Measurements from ENCODE around the gene AP2S1.
A peak's percentile ranks its signal among the peaks of the same experiment; 100 is the strongest.

Gene AP2S1

GRCh38 chr19:46866407-46867136 lies 15.9 kb upstream of the AP2S1 start:
- H3K4me1 ChIP-seq (ENCODE audit: control insufficient read depth, insufficient read depth, low read length, poor library complexity, severe bottlenecking), result peaks cover 25% of the 10 kb centered on the region
- no peak overlapping the region for H3K4me3 ChIP-seq (ENCODE audit: extremely low read depth, insufficient read depth, low read length, poor library complexity, severe bottlenecking)
- H3K36me3 ChIP-seq (ENCODE audit: control insufficient read depth, insufficient read depth, low read length), result peaks cover 21% of the 10 kb centered on the region
- H3K27ac ChIP-seq (ENCODE audit: low read depth, low read length, severe bottlenecking), result no peak overlapping the region
- H3K9me3 ChIP-seq (ENCODE audit: control insufficient read depth, low read length), result no peaks in the 10 kb centered on the region
- 40 to 73% methylated on average over 1 to 2 of the region's 3 CpGs for WGBS, 2 experiments (ENCODE audit: insufficient coverage in 2 of 2)

- WGBS, 2 experiments (ENCODE audit: insufficient coverage in 2 of 2), result 22 to 33% methylated on average over 2 to 5 of the region's 6 CpGs
- Histone ChIP-seq H3K27ac (ENCODE audit: low read depth, low read length, severe bottlenecking) (peak overlapping the region; percentile 20), H3K4me1 (ENCODE audit: control insufficient read depth, insufficient read depth, low read length, poor library complexity, severe bottlenecking) (peaks cover 25% of the 10 kb centered on the region), H3K9me3 (ENCODE audit: control insufficient read depth, low read length) (no peaks in the 10 kb centered on the region), H3K36me3 (ENCODE audit: control insufficient read depth, insufficient read depth, low read length) (peaks cover 13% of the 10 kb centered on the region), H3K4me3 (ENCODE audit: extremely low read depth, insufficient read depth, low read length, poor library complexity, severe bottlenecking) (peak overlapping the region; percentile 64)
Observed at GRCh38 chr19:46863818-46864629, 13.4 kb upstream of the AP2S1 start.

GRCh38 chr19:46862974-46863632 lies 12.5 kb upstream of the AP2S1 start:
- H3K4me3 ChIP-seq (ENCODE audit: extremely low read depth, insufficient read depth, low read length, poor library complexity, severe bottlenecking), result peak overlapping the region; percentile 64
- peak overlapping the region; percentile 41 for H3K27ac ChIP-seq (ENCODE audit: low read depth, low read length, severe bottlenecking)
- H3K36me3 ChIP-seq (ENCODE audit: control insufficient read depth, insufficient read depth, low read length), result peaks cover 13% of the 10 kb centered on the region
- WGBS, 2 experiments (ENCODE audit: insufficient coverage in 2 of 2), result 3% methylated on average over 2 to 3 of the region's 4 CpGs
- H3K9me3 ChIP-seq (ENCODE audit: control insufficient read depth, low read length), result no peaks in the 10 kb centered on the region
- peaks cover 25% of the 10 kb centered on the region for H3K4me1 ChIP-seq (ENCODE audit: control insufficient read depth, insufficient read depth, low read length, poor library complexity, severe bottlenecking)

GRCh38 chr19:46862503-46862834 lies 11.8 kb upstream of the AP2S1 start:
- Histone ChIP-seq H3K4me3 (ENCODE audit: extremely low read depth, insufficient read depth, low read length, poor library complexity, severe bottlenecking) (peak overlapping the region; percentile 64), H3K27ac (ENCODE audit: low read depth, low read length, severe bottlenecking) (no peak overlapping the region)

GRCh38 chr19:46861691-46862502 lies 11.3 kb upstream of the AP2S1 start:
- WGBS, 2 experiments (ENCODE audit: insufficient coverage in 2 of 2), result 0% methylated on average over 16 to 19 of the region's 19 CpGs
- Histone ChIP-seq H3K36me3 (ENCODE audit: control insufficient read depth, insufficient read depth, low read length) (peaks cover 11% of the 10 kb centered on the region), H3K4me1 (ENCODE audit: control insufficient read depth, insufficient read depth, low read length, poor library complexity, severe bottlenecking) (peaks cover 16% of the 10 kb centered on the region), H3K27ac (ENCODE audit: low read depth, low read length, severe bottlenecking) (peak overlapping the region; percentile 49), H3K4me3 (ENCODE audit: extremely low read depth, insufficient read depth, low read length, poor library complexity, severe bottlenecking) (peak overlapping the region; percentile 64), H3K9me3 (ENCODE audit: control insufficient read depth, low read length) (no peaks in the 10 kb centered on the region)

More at GRCh38 chr19:46862503-46862834, 11.8 kb upstream of the AP2S1 start:
- WGBS, 2 experiments (ENCODE audit: insufficient coverage in 2 of 2), result 10 to 15% methylated on average over 9 of the region's 9 CpGs
- peaks cover 11% of the 10 kb centered on the region for H3K36me3 ChIP-seq (ENCODE audit: control insufficient read depth, insufficient read depth, low read length)
- peaks cover 22% of the 10 kb centered on the region for H3K4me1 ChIP-seq (ENCODE audit: control insufficient read depth, insufficient read depth, low read length, poor library complexity, severe bottlenecking)
- H3K9me3 ChIP-seq (ENCODE audit: control insufficient read depth, low read length), result no peaks in the 10 kb centered on the region

GRCh38 chr19:46860846-46861690 lies 10.4 kb upstream of the AP2S1 start, which contains the start of gene ARHGAP35:
Gene ARHGAP35, plus strand, starts transcription at chr19:46860997. Its CDS starts 57,679 bp downstream, at chr19:46918676.
- Histone ChIP-seq H3K9me3 (ENCODE audit: control insufficient read depth, low read length) (no peaks in the 10 kb centered on the region), H3K36me3 (ENCODE audit: control insufficient read depth, insufficient read depth, low read length) (peaks cover 11% of the 10 kb centered on the region), H3K4me3 (ENCODE audit: extremely low read depth, insufficient read depth, low read length, poor library complexity, severe bottlenecking) (peak within 1 kb of the TSS; percentile 64), H3K4me1 (ENCODE audit: control insufficient read depth, insufficient read depth, low read length, poor library complexity, severe bottlenecking) (peaks cover 14% of the 10 kb centered on the region), H3K27ac (ENCODE audit: low read depth, low read length, severe bottlenecking) (peak within 1 kb of the TSS; percentile 99)
- 0 to 1% methylated on average over 20 to 30 of the region's 91 CpGs for WGBS, 2 experiments (ENCODE audit: insufficient coverage in 2 of 2)

- peaks cover 14% of the 10 kb centered on the region for H3K4me1 ChIP-seq (ENCODE audit: control insufficient read depth, insufficient read depth, low read length, poor library complexity, severe bottlenecking)
- H3K36me3 ChIP-seq (ENCODE audit: control insufficient read depth, insufficient read depth, low read length), result peaks cover 5% of the 10 kb centered on the region
- peak overlapping the region; percentile 99 for H3K27ac ChIP-seq (ENCODE audit: low read depth, low read length, severe bottlenecking)
- H3K4me3 ChIP-seq (ENCODE audit: extremely low read depth, insufficient read depth, low read length, poor library complexity, severe bottlenecking), result peak overlapping the region; percentile 64
- 0% methylated on average over 62 to 67 of the region's 89 CpGs for WGBS, 2 experiments (ENCODE audit: insufficient coverage in 2 of 2)
- no peaks in the 10 kb centered on the region for H3K9me3 ChIP-seq (ENCODE audit: control insufficient read depth, low read length)
Observed at GRCh38 chr19:46860125-46860845, 9.6 kb upstream of the AP2S1 start.

DNA sequence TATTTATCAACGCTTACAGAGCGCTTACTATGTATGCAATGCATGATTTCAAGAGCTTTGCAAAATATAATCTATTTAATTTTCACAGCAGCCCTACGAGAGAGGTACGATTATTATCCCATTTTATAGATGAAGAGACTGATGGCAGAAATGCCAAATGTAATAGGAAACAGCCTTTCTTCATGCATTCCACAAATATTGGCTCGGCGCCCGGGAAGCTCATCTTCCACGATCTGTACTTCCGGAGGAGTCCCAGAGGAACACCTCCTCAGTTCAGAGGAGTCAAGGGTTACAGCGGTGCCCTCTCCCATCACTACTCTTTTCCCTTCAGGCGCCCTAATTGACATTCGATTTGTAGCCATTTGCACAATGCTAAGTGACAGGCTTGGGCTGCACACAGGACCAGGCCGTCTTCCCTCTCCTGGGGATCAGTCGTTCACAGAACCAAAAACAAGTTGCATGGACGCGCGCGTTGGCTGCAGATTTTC lies 9.0 kb upstream of the AP2S1 start:
- 1 to 7% methylated on average over 11 to 15 of the region's 18 CpGs for WGBS, 2 experiments (ENCODE audit: insufficient coverage in 2 of 2)
- H3K27ac ChIP-seq (ENCODE audit: low read depth, low read length, severe bottlenecking), result peak overlapping the region; percentile 99
- peak overlapping the region; percentile 64 for H3K4me3 ChIP-seq (ENCODE audit: extremely low read depth, insufficient read depth, low read length, poor library complexity, severe bottlenecking)

More for the DNA sequence above, 9.0 kb upstream of the AP2S1 start:
- Histone ChIP-seq H3K9me3 (ENCODE audit: control insufficient read depth, low read length) (no peaks in the 10 kb centered on the region), H3K36me3 (ENCODE audit: control insufficient read depth, insufficient read depth, low read length) (no peaks in the 10 kb centered on the region), H3K4me1 (ENCODE audit: control insufficient read depth, insufficient read depth, low read length, poor library complexity, severe bottlenecking) (peaks cover 14% of the 10 kb centered on the region)
